Right lobe of liver (tissue), 4 donors: ENCODE measurements around the gene FGF6.

Source experiments
- POLR2A ChIP-seq: fragments of 450-650 bp; IDR thresholded peaks from one replicate; pipeline ENCODE4 v1.6.1; 2017; ENCODE audit warnings: antibody characterized with exemption, mild to moderate bottlenecking
- TF ChIP-seq, protein P1 (sequence below), 4 donors: fragments of 200-600 bp in 3 of 4; fragments of 450-650 bp in 1 of 4; IDR thresholded peaks; one replicate each; pipeline versions ENCODE4 v1.5.1 to v1.8.0; 2016 to 2022; ENCODE audit warnings: antibody characterized with exemption in 4 of 4, mild to moderate bottlenecking in 2 of 4
- donor health status: DM: no; HTN: no; CAD: no.
- donor health status: DM: no; HTN: no; CAD: no.
- donor health status: DM: no; HTN: yes; CAD: no.

DNA sequence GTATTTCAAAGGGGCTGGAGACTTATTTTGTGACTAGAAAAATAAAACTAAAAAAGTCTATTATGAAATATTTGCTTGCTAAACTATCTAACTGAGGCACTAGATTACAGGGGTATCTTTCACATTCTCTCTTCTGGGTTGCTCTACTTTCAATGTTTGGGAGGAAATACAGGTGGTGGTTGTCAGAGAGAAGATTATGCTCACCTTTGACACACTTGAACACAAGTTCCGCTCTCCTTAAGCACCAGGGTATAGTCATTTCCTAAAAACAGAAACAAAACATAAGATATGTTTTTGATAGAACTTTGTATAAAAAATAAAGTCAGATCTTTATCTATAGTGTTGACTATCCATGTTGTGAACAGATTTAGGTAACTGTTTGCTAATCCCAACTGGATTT, 45.4 kb upstream of the FGF6 start:
- TF ChIP-seq, protein P1, sequence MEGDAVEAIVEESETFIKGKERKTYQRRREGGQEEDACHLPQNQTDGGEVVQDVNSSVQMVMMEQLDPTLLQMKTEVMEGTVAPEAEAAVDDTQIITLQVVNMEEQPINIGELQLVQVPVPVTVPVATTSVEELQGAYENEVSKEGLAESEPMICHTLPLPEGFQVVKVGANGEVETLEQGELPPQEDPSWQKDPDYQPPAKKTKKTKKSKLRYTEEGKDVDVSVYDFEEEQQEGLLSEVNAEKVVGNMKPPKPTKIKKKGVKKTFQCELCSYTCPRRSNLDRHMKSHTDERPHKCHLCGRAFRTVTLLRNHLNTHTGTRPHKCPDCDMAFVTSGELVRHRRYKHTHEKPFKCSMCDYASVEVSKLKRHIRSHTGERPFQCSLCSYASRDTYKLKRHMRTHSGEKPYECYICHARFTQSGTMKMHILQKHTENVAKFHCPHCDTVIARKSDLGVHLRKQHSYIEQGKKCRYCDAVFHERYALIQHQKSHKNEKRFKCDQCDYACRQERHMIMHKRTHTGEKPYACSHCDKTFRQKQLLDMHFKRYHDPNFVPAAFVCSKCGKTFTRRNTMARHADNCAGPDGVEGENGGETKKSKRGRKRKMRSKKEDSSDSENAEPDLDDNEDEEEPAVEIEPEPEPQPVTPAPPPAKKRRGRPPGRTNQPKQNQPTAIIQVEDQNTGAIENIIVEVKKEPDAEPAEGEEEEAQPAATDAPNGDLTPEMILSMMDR (IDR thresholded peaks at IDR 0.05) = no peak
- TF ChIP-seq POLR2A = no peak
